Measurements from ENCODE around the gene TMEM59.
"Not testable (repeated sequence)": the region's sequence is repeated elsewhere in the genome, so short reads cannot be mapped to it uniquely, and the experiment has no call there.

DNA sequence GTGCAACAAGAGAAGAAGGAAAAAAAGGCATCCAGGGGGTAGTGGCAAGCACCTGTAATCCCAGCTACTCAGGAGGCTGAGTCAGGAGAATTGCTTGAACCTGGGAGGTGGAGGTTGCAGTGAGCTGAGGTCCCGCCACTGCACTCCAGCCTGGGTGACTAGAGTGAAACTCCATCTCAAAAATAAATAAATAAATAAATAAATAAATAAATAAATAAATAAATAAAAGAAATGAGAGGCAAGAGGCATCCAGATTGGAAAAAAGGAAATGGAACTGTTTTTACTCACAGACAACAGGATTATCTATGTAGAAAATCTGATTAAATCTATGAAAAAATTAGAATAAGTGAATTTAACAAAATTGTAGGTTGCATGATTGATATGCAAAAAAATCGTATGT is 58.5 kb downstream of the TMEM59 start:
- TF ChIP-seq, protein P1, sequence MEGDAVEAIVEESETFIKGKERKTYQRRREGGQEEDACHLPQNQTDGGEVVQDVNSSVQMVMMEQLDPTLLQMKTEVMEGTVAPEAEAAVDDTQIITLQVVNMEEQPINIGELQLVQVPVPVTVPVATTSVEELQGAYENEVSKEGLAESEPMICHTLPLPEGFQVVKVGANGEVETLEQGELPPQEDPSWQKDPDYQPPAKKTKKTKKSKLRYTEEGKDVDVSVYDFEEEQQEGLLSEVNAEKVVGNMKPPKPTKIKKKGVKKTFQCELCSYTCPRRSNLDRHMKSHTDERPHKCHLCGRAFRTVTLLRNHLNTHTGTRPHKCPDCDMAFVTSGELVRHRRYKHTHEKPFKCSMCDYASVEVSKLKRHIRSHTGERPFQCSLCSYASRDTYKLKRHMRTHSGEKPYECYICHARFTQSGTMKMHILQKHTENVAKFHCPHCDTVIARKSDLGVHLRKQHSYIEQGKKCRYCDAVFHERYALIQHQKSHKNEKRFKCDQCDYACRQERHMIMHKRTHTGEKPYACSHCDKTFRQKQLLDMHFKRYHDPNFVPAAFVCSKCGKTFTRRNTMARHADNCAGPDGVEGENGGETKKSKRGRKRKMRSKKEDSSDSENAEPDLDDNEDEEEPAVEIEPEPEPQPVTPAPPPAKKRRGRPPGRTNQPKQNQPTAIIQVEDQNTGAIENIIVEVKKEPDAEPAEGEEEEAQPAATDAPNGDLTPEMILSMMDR (IDR thresholded peaks at IDR 0.05 in 4 of 5, conservative IDR thresholded peaks at IDR 0.05 in 1 of 5): not testable (repeated sequence)
- TF ChIP-seq POLR2A (IDR thresholded peaks at IDR 0.05): not testable (repeated sequence)

All from gastrocnemius medialis (tissue), 4 donors.